T-cell (primary cell): ENCODE measurements around the gene GRM8. TPM values are rescaled to one million over a fixed set of nuclear protein-coding genes. Genes with fewer than 3 reads are reported as not detected.

ENCODE experiments used
- ATAC-seq, 4 experiments: fragments of 200-7000 bp in 3 of 4; fragments of 150-1000 bp in 1 of 4; cut with Tn5 transposase; replicated peaks in 1 of 4; 1 replicate in 3 of 4; 2 replicates in 1 of 4; pipeline ENCODE4 v1.10.0; 2021; ENCODE audit warnings: moderate library complexity in 3 of 4, mild to moderate bottlenecking in 2 of 4, moderate number of reproducible peaks in 1 of 4
- CTCF ChIA-PET, 2 donors: fragments of 300-600 bp; sonication (Branson Sonifier 250); formaldehyde crosslinking; loops; one replicate each; lab custom pipeline; 2022; ENCODE audit warnings: antibody characterized with exemption in 2 of 2; lab: Charles Lee
- POLR2A ChIA-PET, 2 donors: fragments of 300-600 bp; sonication (Branson Sonifier 250); formaldehyde crosslinking; loops; one replicate each; lab custom pipeline; 2022; ENCODE audit warnings: antibody characterized with exemption in 2 of 2; lab: Charles Lee
- DNase-seq, 35 experiments: peaks; one replicate each; pipeline versions ENCODE4 v3.0.0 to v3.0.0-alpha.2; 2013 to 2023
- H3K27ac ChIP-seq: one replicate; pipeline ENCODE4 v1.5.1; 2013; ENCODE audit warnings: low read length
- H3K27me3 ChIP-seq, 2 experiments: replicated peaks in 1 of 2; 1 replicate in 1 of 2; 2 replicates in 1 of 2; pipeline versions ENCODE4 v1.6.1 to v1.7.0; 2013; ENCODE audit warnings: low read length in 1 of 2, mixed read lengths in 1 of 2; ENCODE audit not compliant: control insufficient read depth in 2 of 2, insufficient read depth in 2 of 2; ENCODE audit errors: extremely low read depth in 1 of 2
- H3K36me3 ChIP-seq, 2 donors: 1 replicate in 1 of 2; 2 replicates in 1 of 2; pipeline versions ENCODE4 v1.6.1 to v1.7.0; 2013; ENCODE audit warnings: low read length in 1 of 2; ENCODE audit not compliant: control insufficient read depth in 2 of 2, insufficient read depth in 1 of 2; ENCODE audit errors: extremely low read depth in 1 of 2
- H3K4me1 ChIP-seq, 2 experiments: 1 replicate in 1 of 2; 2 replicates in 1 of 2; pipeline versions ENCODE4 v1.6.1 to v1.7.0; 2013; ENCODE audit warnings: low read length in 2 of 2, mixed read lengths in 1 of 2; ENCODE audit not compliant: insufficient read depth in 2 of 2, control insufficient read depth in 1 of 2; ENCODE audit errors: extremely low read depth in 1 of 2
- H3K4me3 ChIP-seq, 2 donors: 1 replicate in 1 of 2; 2 replicates in 1 of 2; pipeline versions ENCODE4 v1.5.1 to v1.7.0; 2013; ENCODE audit warnings: mild to moderate bottlenecking in 2 of 2, low read length in 1 of 2, moderate library complexity in 1 of 2; ENCODE audit not compliant: control insufficient read depth in 1 of 2; ENCODE audit errors: extremely low read depth in 1 of 2
- H3K9me3 ChIP-seq: 2 replicates; pipeline ENCODE4 v1.7.0; 2013
- H3K27ac Mint-ChIP-seq, 2 donors: one replicate each; pipeline ENCODE4 v1.8.0; 2020 to 2021; ENCODE audit warnings: mild to moderate bottlenecking in 2 of 2, mixed read lengths in 2 of 2
- H3K27me3 Mint-ChIP-seq, 2 donors: one replicate each; pipeline ENCODE4 v1.8.0; 2021 to 2022; ENCODE audit warnings: mixed read lengths in 2 of 2
- H3K36me3 Mint-ChIP-seq: one replicate; pipeline ENCODE4 v1.8.0; 2021; ENCODE audit warnings: mixed read lengths
- H3K4me1 Mint-ChIP-seq, 3 donors: one replicate each; pipeline ENCODE4 v1.8.0; 2020 to 2022; ENCODE audit warnings: mixed read lengths in 3 of 3, mild to moderate bottlenecking in 1 of 3
- H3K4me3 Mint-ChIP-seq, 3 donors: one replicate each; pipeline ENCODE4 v1.8.0; 2020 to 2022; ENCODE audit warnings: mild to moderate bottlenecking in 3 of 3, mixed read lengths in 3 of 3, moderate library complexity in 3 of 3
- H3K9me3 Mint-ChIP-seq, 3 donors: one replicate each; pipeline ENCODE4 v1.8.0; 2020 to 2022; ENCODE audit warnings: mixed read lengths in 3 of 3
- WGBS: methylation state at CpG from one replicate; pipeline ENCODE4 v1.1.5; 2013; ENCODE audit warnings: missing lambda C conversion rate; ENCODE audit not compliant: insufficient coverage; 5-methylcytosine and 5-hydroxymethylcytosine counted together
- total RNA-seq, 35 experiments: library from RNA in 6 of 35; stranded (reverse) in 6 of 35; fragments of 120-200 nt in 1 of 35; gene quantifications; one replicate each; pipeline versions ENCODE4 v1.2.1 to v1.2.4 and lab custom pipeline; 2013 to 2026

Gene GRM8
- total RNA-seq, 5 donors from 2014 or later (not counting 1 experiment from before 2014, with no cell fraction given) = not detected

DNA sequence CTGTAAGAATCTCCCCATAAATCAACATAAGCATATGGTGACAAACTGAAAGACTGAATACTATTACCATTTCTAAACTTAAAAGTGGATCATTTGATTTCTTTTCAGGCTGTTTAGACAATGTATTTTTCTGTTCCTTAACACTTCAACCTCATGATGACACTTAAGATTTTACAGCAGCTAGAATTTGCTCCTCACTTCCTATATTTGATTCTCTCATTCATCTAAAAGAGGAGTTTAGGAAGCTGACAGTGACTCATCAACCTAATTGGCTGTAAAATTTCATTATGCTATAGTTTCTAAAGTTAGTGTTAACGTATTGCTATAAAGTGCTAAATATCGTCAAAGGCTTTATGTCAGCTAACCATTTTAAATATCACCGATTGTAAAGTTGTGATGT, 478.7 kb downstream of the GRM8 start:
- Histone ChIP-seq H3K27me3 (no peaks in the 10 kb centered on the region), H3K4me1 (no peaks in the 10 kb centered on the region), H3K4me3 (no peak overlapping the region), H3K9me3 (no peaks in the 10 kb centered on the region), H3K27ac (no peak overlapping the region), H3K36me3 (no peaks in the 10 kb centered on the region)
- ChIA-PET CTCF (no interaction called here), POLR2A (no interaction called here)
- Mint-ChIP-seq H3K4me1 (no peaks in the 10 kb centered on the region), H3K27me3 (peaks cover 0 to 9% of the 10 kb centered on the region in 2 donors), H3K36me3 (no peaks in the 10 kb centered on the region), H3K27ac (no peak overlapping the region), H3K9me3 (no peaks in the 10 kb centered on the region), H3K4me3 (no peak overlapping the region)
- no peak for DNase-seq
- no CpG with 5 or more reads among the region's 3 CpGs for WGBS
- ATAC-seq = no peak

DNA sequence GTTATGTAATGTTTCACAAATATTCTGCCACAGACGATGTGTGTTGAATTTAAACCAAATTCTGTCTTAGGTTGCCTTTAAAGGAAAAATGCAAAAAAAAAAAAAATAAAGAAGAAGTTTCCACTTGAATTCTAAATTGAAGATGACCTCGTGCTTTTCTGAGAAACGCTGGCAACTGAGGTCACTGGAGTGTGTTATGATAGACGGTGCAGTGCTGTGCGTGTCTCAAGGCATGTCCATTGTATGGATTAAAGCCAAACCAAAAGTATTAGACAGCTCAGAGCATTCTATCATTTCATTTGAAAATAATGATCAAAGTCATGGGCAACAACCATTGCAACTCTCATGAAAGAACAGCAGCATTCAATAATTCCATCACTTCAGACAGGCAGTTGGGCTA, 483.9 kb downstream of the GRM8 start:
- H3K9me3 ChIP-seq = no peaks in the 10 kb centered on the region
- H3K4me1 Mint-ChIP-seq = no peaks in the 10 kb centered on the region
- no peak overlapping the region for H3K4me3 ChIP-seq
- no peaks in the 10 kb centered on the region for H3K36me3 ChIP-seq
- H3K4me1 ChIP-seq = no peaks in the 10 kb centered on the region
- POLR2A ChIA-PET = no interaction called here
- peaks cover 0 to 13% of the 10 kb centered on the region in 2 donors for H3K27me3 Mint-ChIP-seq
- DNase-seq = no peak
- H3K36me3 Mint-ChIP-seq = no peaks in the 10 kb centered on the region
- no peak overlapping the region for H3K27ac Mint-ChIP-seq
- CTCF ChIA-PET = no interaction called here
- ATAC-seq = no peak
- WGBS = no CpG with 5 or more reads among the region's 5 CpGs
- no peaks in the 10 kb centered on the region for H3K9me3 Mint-ChIP-seq
- no peak overlapping the region for H3K4me3 Mint-ChIP-seq
- no peaks in the 10 kb centered on the region for H3K27me3 ChIP-seq
- H3K27ac ChIP-seq = no peak overlapping the region

DNA sequence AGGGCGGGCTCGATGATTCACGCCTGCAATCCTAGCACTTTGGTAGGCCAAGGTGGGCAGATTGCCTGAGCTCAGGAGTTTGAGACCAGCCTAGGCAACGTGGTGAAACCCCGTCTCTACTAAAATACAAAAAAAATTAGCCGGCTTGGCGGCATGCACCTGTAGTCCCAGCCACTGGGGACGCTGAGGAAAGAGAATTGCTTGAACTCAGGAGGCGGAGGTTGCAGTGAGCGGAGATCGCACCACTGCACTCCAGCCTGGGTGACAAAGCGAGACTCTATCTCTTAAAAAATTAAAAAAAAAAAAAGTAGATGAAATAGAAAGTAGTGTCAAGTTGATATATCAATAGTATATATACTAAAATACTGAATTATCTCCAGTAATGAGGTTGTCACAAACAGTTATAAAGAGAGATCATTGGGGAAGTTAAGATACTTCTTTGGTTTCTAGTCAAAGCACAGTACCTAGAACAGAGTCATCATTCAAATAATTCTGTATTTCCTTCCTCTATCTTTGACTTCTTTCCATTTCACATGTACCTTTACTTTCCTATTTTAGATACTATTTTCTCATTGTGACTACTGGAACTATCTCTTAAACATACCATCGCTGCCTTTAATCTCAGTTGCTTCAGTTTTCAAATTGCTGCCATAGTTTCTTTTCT, 491.7 kb downstream of the GRM8 start:
- H3K27me3 Mint-ChIP-seq = peaks cover 1 to 4% of the 10 kb centered on the region in 2 donors
- Histone ChIP-seq H3K36me3 (no peaks in the 10 kb centered on the region), H3K4me1 (no peaks in the 10 kb centered on the region), H3K9me3 (no peaks in the 10 kb centered on the region), H3K4me3 (no peak overlapping the region), H3K27me3 (no peaks in the 10 kb centered on the region), H3K27ac (no peak overlapping the region)
- H3K4me3 Mint-ChIP-seq = no peak overlapping the region
- ChIA-PET CTCF (no interaction called here), POLR2A (no interaction called here)
- no peaks in the 10 kb centered on the region for H3K36me3 Mint-ChIP-seq
- no peak for ATAC-seq
- WGBS = 100% methylated on average over 1 of the region's 13 CpGs
- H3K27ac Mint-ChIP-seq = no peak overlapping the region
- H3K4me1 Mint-ChIP-seq = no peaks in the 10 kb centered on the region
- peaks cover 0 to 4% (median 0%) of the 10 kb centered on the region in 3 donors for H3K9me3 Mint-ChIP-seq
- DNase-seq = no peak

DNA sequence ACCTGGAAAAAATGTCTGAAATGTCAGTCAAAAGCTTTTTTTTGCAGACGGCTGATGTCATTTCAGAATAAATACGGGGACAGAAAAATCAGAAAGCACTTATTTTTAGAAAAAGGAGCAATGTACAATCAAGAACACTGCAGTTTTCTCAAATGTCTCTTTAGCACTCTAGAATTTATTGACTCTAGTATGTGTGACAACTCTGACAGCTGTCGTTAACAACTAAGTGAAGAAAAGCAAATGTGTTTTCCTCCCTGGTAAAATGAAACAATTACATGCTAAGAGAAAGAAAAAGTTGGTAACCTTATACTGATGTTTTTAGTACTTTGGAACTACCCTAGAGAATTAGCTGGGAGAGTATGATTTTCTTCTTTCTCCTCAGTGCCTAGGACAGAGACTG, 497.4 kb downstream of the GRM8 start:
- ATAC-seq = no peak

GRCh38 chr7:126750207-126750911, 502.4 kb downstream of the GRM8 start:
- Histone ChIP-seq H3K4me3 (no peak overlapping the region), H3K36me3 (no peaks in the 10 kb centered on the region), H3K27ac (no peak overlapping the region), H3K27me3 (no peaks in the 10 kb centered on the region), H3K9me3 (no peaks in the 10 kb centered on the region), H3K4me1 (no peaks in the 10 kb centered on the region)
- no peak for DNase-seq
- no peak for ATAC-seq
- H3K36me3 Mint-ChIP-seq = no peaks in the 10 kb centered on the region
- ChIA-PET POLR2A (no interaction called here), CTCF (no interaction called here)
- H3K27me3 Mint-ChIP-seq = no peaks in the 10 kb centered on the region
- no peaks in the 10 kb centered on the region for H3K4me1 Mint-ChIP-seq
- H3K27ac Mint-ChIP-seq = no peak overlapping the region
- H3K9me3 Mint-ChIP-seq = no peaks in the 10 kb centered on the region
- no peak overlapping the region for H3K4me3 Mint-ChIP-seq
- WGBS = 100% methylated on average over 1 of the region's 4 CpGs

More for the DNA sequence above, 497.4 kb downstream of the GRM8 start:
- Mint-ChIP-seq H3K4me3 (no peak overlapping the region), H3K9me3 (no peaks in the 10 kb centered on the region), H3K27me3 (peaks cover 0 to 1% of the 10 kb centered on the region in 2 donors), H3K27ac (no peak overlapping the region), H3K4me1 (no peaks in the 10 kb centered on the region), H3K36me3 (no peaks in the 10 kb centered on the region)
- H3K9me3 ChIP-seq = no peaks in the 10 kb centered on the region
- no CpG with 5 or more reads among the region's 3 CpGs for whole genome bisulfite sequencing
- H3K4me3 ChIP-seq = no peak overlapping the region
- ChIA-PET CTCF (no interaction called here), POLR2A (no interaction called here)
- DNase-seq = no peak
- no peaks in the 10 kb centered on the region for H3K27me3 ChIP-seq
- H3K36me3 ChIP-seq = no peaks in the 10 kb centered on the region
- no peaks in the 10 kb centered on the region for H3K4me1 ChIP-seq
- H3K27ac ChIP-seq = no peak overlapping the region

DNA sequence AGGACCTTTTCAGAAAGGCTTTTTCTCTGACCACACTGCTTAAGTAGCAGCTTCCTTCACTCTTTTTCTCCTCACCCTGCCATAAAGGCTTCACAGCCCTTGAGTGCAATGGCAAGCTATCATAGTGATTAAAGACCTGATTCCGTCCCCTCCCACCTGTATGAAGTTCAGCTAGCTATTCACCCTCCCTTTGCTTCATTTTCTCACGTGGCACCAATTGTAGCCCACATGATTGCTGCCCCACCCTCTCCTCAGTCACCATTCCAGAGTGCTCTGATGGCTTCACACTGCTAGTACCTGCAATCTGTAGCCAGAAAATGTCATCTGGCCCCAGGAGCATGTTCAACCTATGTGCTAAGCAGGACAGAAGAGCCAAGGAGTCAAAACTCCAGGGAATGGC, 523.8 kb downstream of the GRM8 start:
- Histone ChIP-seq H3K4me1 (no peaks in the 10 kb centered on the region), H3K4me3 (no peak overlapping the region), H3K36me3 (no peaks in the 10 kb centered on the region), H3K9me3 (no peaks in the 10 kb centered on the region), H3K27ac (no peak overlapping the region), H3K27me3 (no peaks in the 10 kb centered on the region)
- Mint-ChIP-seq H3K9me3 (peaks cover 0 to 4% (median 0%) of the 10 kb centered on the region in 3 donors), H3K36me3 (no peaks in the 10 kb centered on the region), H3K27me3 (no peaks in the 10 kb centered on the region), H3K4me1 (no peaks in the 10 kb centered on the region), H3K4me3 (no peak overlapping the region), H3K27ac (no peak overlapping the region)
- CTCF ChIA-PET = no interaction called here
- DNase-seq (no peak), ATAC-seq (no peak)
- POLR2A ChIA-PET = no interaction called here
- WGBS = no CpG with 5 or more reads among the region's 2 CpGs
